CD4-positive, alpha-beta T cell (primary cell): ENCODE data around the gene DQX1. TPM values are rescaled to one million over a fixed set of nuclear protein-coding genes. Genes with fewer than 3 reads are reported as not detected.

Experiments
- ATAC-seq: fragments of 200-7000 bp; cut with Tn5 transposase; one replicate; pipeline ENCODE4 v1.10.0; 2022; ENCODE audit warnings: mild to moderate bottlenecking; ENCODE audit not compliant: poor library complexity
- CTCF ChIA-PET: fragments of 350-600 bp; sonication (Branson Sonifier 250); formaldehyde crosslinking; loops from one replicate; lab custom pipeline; 2021; ENCODE audit warnings: antibody characterized with exemption, inconsistent platforms; lab: Charles Lee
- POLR2A ChIA-PET: fragments of 350-600 bp; sonication (Branson Sonifier 250); formaldehyde crosslinking; loops from one replicate; lab custom pipeline; 2021; ENCODE audit warnings: antibody characterized with exemption, inconsistent platforms; lab: Charles Lee
- DNase-seq, 14 experiments: peaks; one replicate each; pipeline ENCODE4 v3.0.0-alpha.2; 2013 to 2020; ENCODE audit warnings: mixed read lengths in 2 of 14
- H3K27ac ChIP-seq, 2 donors: one replicate each; pipeline versions ENCODE4 v1.5.1 to v1.7.0; 2013; ENCODE audit warnings: low read length in 2 of 2, low read depth in 1 of 2, mild to moderate bottlenecking in 1 of 2
- H3K27me3 ChIP-seq, 2 experiments: 1 replicate in 1 of 2; 2 replicates in 1 of 2; pipeline versions ENCODE4 v1.6.1 to v1.7.0; 2013; ENCODE audit warnings: low read length in 2 of 2, control low read depth in 1 of 2, mild to moderate bottlenecking in 1 of 2, moderate library complexity in 1 of 2; ENCODE audit not compliant: insufficient read depth in 2 of 2, control insufficient read depth in 1 of 2
- H3K36me3 ChIP-seq: one replicate; pipeline ENCODE4 v1.6.1; 2013; ENCODE audit warnings: low read length, control low read depth; ENCODE audit not compliant: insufficient read depth
- H3K4me1 ChIP-seq: one replicate; pipeline ENCODE4 v1.6.1; 2013; ENCODE audit warnings: low read length, control low read depth; ENCODE audit not compliant: insufficient read depth
- H3K4me3 ChIP-seq: one replicate; pipeline ENCODE4 v1.5.1; 2013; ENCODE audit warnings: mild to moderate bottlenecking, low read length, moderate library complexity
- H3K9me3 ChIP-seq, 2 experiments: 1 replicate in 1 of 2; 2 replicates in 1 of 2; pipeline versions ENCODE4 v1.6.1 to v1.7.0; 2013; ENCODE audit warnings: low read length in 2 of 2, mild to moderate bottlenecking in 2 of 2, control low read depth in 1 of 2, moderate library complexity in 1 of 2; ENCODE audit not compliant: control insufficient read depth in 1 of 2, insufficient read depth in 1 of 2
- H3K27ac Mint-ChIP-seq: one replicate; pipeline ENCODE4 v1.8.0; 2020; ENCODE audit warnings: mixed read lengths
- H3K27me3 Mint-ChIP-seq: one replicate; pipeline ENCODE4 v1.8.0; 2021; ENCODE audit warnings: mixed read lengths
- H3K36me3 Mint-ChIP-seq: one replicate; pipeline ENCODE4 v1.8.0; 2021; ENCODE audit warnings: low read depth, mixed read lengths
- H3K4me1 Mint-ChIP-seq: one replicate; pipeline ENCODE4 v1.8.0; 2021; ENCODE audit warnings: low read depth, mixed read lengths
- H3K4me3 Mint-ChIP-seq: one replicate; pipeline ENCODE4 v1.8.0; 2020; ENCODE audit warnings: mild to moderate bottlenecking, mixed read lengths
- H3K9me3 Mint-ChIP-seq: one replicate; pipeline ENCODE4 v1.8.0; 2020; ENCODE audit warnings: mixed read lengths
- intact Hi-C, 2 experiments: fragments of 100-400 bp; cut with DNase I in 1 of 2; cut with micrococcal nuclease in 1 of 2; formaldehyde crosslinking; loops; one replicate each; pipeline versions ENCODE4 v1.15.1 to v1.9.0; 2023 to 2025; cut with DNase I, micrococcal nuclease
- total RNA-seq, 174 experiments: library from RNA in 2 of 174; stranded (reverse) in 2 of 174; gene quantifications; one replicate each; pipeline ENCODE4 v1.2.3 and lab custom pipeline; 2021 to 2026
- TF ChIP-seq, protein P1 (sequence below): fragments of 200-600 bp; IDR thresholded peaks from one replicate; pipeline ENCODE4 v1.8.0; 2022; ENCODE audit warnings: antibody characterized with exemption, mild to moderate bottlenecking

Gene DQX1
- total RNA-seq, 2 experiments from 2014 or later, result 0.22 TPM; not detected in 1

DNA sequence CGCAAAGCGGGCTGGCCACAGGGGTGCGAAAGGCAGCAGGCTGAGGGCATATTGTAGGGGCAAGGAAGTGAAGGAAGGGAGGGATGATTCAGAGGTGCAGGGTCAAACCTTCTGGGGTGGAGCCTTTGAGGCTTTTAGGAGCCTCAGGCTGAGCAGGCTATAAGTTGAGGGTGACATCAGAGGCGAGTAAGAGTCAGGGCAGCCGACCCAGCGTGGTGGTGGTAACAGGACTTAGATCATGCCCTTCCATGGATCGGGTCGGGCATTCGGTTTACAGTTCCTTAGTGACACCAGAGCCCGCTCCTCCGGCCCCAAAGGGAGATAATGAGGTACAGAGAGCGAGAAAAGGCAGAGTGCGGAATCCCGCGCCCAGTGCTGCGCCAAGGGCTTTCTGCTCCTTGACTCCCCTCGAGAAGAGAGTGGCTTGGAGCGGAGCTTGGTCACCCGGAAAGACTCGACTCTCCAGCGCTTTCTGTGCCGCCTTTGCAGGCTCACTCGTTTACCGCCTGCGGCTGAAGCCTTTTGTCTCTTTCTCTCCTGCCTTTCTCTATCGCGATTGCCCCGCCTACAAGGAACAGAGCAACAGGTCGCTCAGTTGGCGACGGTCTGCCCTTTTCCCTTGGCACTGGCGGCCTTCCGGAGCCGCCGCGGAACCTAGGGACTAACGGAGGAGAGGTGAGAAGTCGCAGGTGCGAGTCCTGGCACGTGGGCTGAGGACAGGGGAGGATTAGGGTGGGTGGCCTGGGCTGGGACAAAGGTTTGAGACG is 27.3 kb downstream of the DQX1 start:
- Mint-ChIP-seq H3K36me3 (peaks cover 7% of the 10 kb centered on the region), H3K27ac (no peak overlapping the region), H3K4me1 (peaks cover 53% of the 10 kb centered on the region), H3K27me3 (peaks cover 60% of the 10 kb centered on the region), H3K4me3 (peak overlapping the region; percentile 82), H3K9me3 (no peaks in the 10 kb centered on the region)
- ATAC-seq, result peak; percentile 28
- peak in 3 of 14 experiments; percentile 34 to 51 (median 41) for DNase-seq
- intact Hi-C loops, result no loop called here
- H3K4me3 ChIP-seq, result peak overlapping the region; percentile 64
- TF ChIP-seq, protein P1, sequence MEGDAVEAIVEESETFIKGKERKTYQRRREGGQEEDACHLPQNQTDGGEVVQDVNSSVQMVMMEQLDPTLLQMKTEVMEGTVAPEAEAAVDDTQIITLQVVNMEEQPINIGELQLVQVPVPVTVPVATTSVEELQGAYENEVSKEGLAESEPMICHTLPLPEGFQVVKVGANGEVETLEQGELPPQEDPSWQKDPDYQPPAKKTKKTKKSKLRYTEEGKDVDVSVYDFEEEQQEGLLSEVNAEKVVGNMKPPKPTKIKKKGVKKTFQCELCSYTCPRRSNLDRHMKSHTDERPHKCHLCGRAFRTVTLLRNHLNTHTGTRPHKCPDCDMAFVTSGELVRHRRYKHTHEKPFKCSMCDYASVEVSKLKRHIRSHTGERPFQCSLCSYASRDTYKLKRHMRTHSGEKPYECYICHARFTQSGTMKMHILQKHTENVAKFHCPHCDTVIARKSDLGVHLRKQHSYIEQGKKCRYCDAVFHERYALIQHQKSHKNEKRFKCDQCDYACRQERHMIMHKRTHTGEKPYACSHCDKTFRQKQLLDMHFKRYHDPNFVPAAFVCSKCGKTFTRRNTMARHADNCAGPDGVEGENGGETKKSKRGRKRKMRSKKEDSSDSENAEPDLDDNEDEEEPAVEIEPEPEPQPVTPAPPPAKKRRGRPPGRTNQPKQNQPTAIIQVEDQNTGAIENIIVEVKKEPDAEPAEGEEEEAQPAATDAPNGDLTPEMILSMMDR, result no peak
- peaks cover 5% of the 10 kb centered on the region for H3K36me3 ChIP-seq
- H3K27ac ChIP-seq, result no peak overlapping the region
- peaks cover 44% of the 10 kb centered on the region for H3K4me1 ChIP-seq
- H3K9me3 ChIP-seq, result peaks cover 0 to 37% of the 10 kb centered on the region in 2 experiments
- CTCF ChIA-PET, result interaction anchor here (0.9 to 1.1 kb wide), 2 partner anchors 11 to 26 kb away, joined by 3 read pairs; partner anchors contain the start of gene MRPL53
- peaks cover 46 to 60% of the 10 kb centered on the region in 2 experiments for H3K27me3 ChIP-seq
- POLR2A ChIA-PET, result interaction anchor here (0.8 to 4.5 kb wide), 7 partner anchors 9 to 42 kb away, joined by 3 to 21 read pairs (median 4); partner anchors contain the start of genes AUP1, CCDC142, HTRA2 and PCGF1

DNA sequence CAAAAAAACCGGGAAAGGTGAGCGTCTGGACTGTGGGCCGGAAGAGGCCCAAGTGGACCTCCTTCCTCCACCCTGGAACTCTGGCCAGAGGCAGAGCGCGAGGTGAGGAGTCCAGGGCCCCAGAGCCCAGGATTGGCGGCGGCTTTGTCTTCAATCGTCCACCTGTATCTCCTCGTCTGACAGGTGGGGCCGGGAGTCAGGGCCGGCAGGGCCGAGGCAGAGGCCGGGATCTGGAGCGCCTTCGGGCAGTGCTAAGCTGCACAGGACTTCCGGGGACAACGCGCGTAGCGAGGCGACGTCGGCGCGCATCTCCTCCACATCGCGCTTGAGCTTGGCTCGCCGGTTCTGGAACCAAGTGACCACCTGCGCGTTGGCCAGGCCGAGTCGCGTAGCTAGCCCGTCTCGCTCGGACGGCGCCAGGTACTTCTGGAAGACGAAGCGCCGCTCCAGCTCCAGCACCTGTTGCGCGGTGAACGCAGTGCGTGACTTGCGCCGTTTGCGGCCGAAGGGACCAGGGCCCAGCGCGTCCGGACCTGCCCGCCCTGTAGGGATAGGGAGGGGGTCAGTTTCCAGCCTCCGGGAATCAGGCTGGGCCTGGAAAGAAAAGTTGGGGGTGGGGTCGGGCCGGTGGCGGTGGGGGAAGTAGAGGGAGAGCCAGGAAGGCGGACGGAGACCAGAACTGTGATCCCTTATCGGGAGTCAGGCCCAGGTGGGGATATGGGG is 28.1 kb downstream of the DQX1 start:
- H3K27me3 ChIP-seq, result peaks cover 38 to 53% of the 10 kb centered on the region in 2 experiments
- no peak overlapping the region for H3K27ac Mint-ChIP-seq
- peaks cover 0 to 29% of the 10 kb centered on the region in 2 experiments for H3K9me3 ChIP-seq
- no peaks in the 10 kb centered on the region for H3K9me3 Mint-ChIP-seq
- ATAC-seq (peak; percentile 31), DNase-seq (peak in 4 of 14 experiments; percentile 26 to 62 (median 41))
- peaks cover 46% of the 10 kb centered on the region for H3K4me1 Mint-ChIP-seq
- peaks cover 53% of the 10 kb centered on the region for H3K27me3 Mint-ChIP-seq
- intact Hi-C loops, result no loop called here
- H3K36me3 ChIP-seq, result peaks cover 12% of the 10 kb centered on the region
- ChIA-PET POLR2A (interaction anchor here (0.8 to 4.5 kb wide), 5 partner anchors 9 to 40 kb away, joined by 3 to 21 read pairs (median 3); partner anchors contain the start of genes CCDC142, PCGF1, TTC31 and WBP1), CTCF (interaction anchor here (0.9 to 1.1 kb wide), 2 partner anchors 12 to 25 kb away, joined by 3 read pairs; partner anchors contain the start of gene MRPL53)
- H3K4me3 ChIP-seq, result peak overlapping the region; percentile 64
- H3K27ac ChIP-seq, result no peak overlapping the region
- peaks cover 15% of the 10 kb centered on the region for H3K36me3 Mint-ChIP-seq
- peaks cover 37% of the 10 kb centered on the region for H3K4me1 ChIP-seq
- H3K4me3 Mint-ChIP-seq, result peak overlapping the region; percentile 82
- TF ChIP-seq, protein P1, result no peak
